H1 (cell line): Measurements from ENCODE around the gene CNNM4. TPM values are rescaled to one million over a fixed set of nuclear protein-coding genes. Genes with fewer than 3 reads are reported as not detected.

Experiments
- CTCF ChIA-PET: fragments of 300-600 bp; sonication (Branson Sonifier 250); formaldehyde crosslinking; loops from one replicate; lab custom pipeline; 2021; ENCODE audit not compliant: partially characterized antibody; lab: Charles Lee
- POLR2A ChIA-PET: fragments of 300-600 bp; sonication (Branson Sonifier 250); formaldehyde crosslinking; loops from one replicate; lab custom pipeline; 2021; ENCODE audit warnings: inconsistent platforms; ENCODE audit not compliant: partially characterized antibody; lab: Charles Lee
- DNase-seq, 2 experiments: peaks; one replicate each; pipeline versions ENCODE4 v3.0.0 to v3.0.0-alpha.2; 2010 to 2022; ENCODE audit warnings: low spot score in 2 of 2, low read depth in 1 of 2, mixed read lengths in 1 of 2
- FAIRE-seq: peaks from 2 replicates; lab custom pipeline; 2011; peaks lifted over from hg19 to GRCh38; lab: Jason Lieb, UNC
- H2AFZ ChIP-seq: 2 replicates; pipeline ENCODE4 v1.8.1; 2012; ENCODE audit warnings: low read length, inconsistent platforms
- H2AK5ac ChIP-seq: 2 replicates; pipeline ENCODE4 v1.6.1; 2013; ENCODE audit warnings: low read depth, low read length
- H2BK120ac ChIP-seq: replicated peaks from 2 replicates; pipeline ENCODE3; 2013; ENCODE audit warnings: low read depth, low read length, inconsistent platforms
- H2BK12ac ChIP-seq: 2 replicates; pipeline ENCODE4 v1.6.1; 2013; ENCODE audit warnings: low read depth, low read length
- H2BK15ac ChIP-seq: 2 replicates; pipeline ENCODE4 v1.6.1; 2013; ENCODE audit warnings: low read length
- H2BK20ac ChIP-seq: 2 replicates; pipeline ENCODE4 v1.6.1; 2013; ENCODE audit warnings: low read length
- H2BK5ac ChIP-seq: 2 replicates; pipeline ENCODE4 v1.6.1; 2013; ENCODE audit warnings: low read depth, low read length
- H3K14ac ChIP-seq: 2 replicates; pipeline ENCODE4 v1.6.1; 2013; ENCODE audit warnings: inconsistent platforms; ENCODE audit not compliant: insufficient read length
- H3K18ac ChIP-seq: 2 replicates; pipeline ENCODE4 v1.6.1; 2013; ENCODE audit warnings: low read length; ENCODE audit errors: extremely low read depth
- H3K23ac ChIP-seq: 2 replicates; pipeline ENCODE4 v1.6.1; 2013; ENCODE audit warnings: inconsistent platforms; ENCODE audit not compliant: insufficient read length
- H3K23me2 ChIP-seq: 2 replicates; pipeline ENCODE4 v1.6.1; 2013; ENCODE audit warnings: low read depth, low read length
- H3K27ac ChIP-seq: 2 replicates; pipeline ENCODE4 v1.6.1; 2011; ENCODE audit warnings: low read depth, low read length, inconsistent platforms
- H3K27me3 ChIP-seq, 4 experiments: replicated peaks in 1 of 4; 1 replicate in 1 of 4; 2 replicates in 3 of 4; pipeline versions ENCODE4 v1.6.1 to v1.8.1; 2011 to 2013; ENCODE audit warnings: low read length in 3 of 4, mild to moderate bottlenecking in 3 of 4, inconsistent platforms in 2 of 4, mixed read lengths in 2 of 4, moderate library complexity in 1 of 4; ENCODE audit not compliant: control insufficient read depth in 3 of 4, insufficient read depth in 3 of 4; ENCODE audit errors: extremely low read depth in 1 of 4
- H3K36me3 ChIP-seq, 4 experiments: 2 replicates each; pipeline versions ENCODE4 v1.6.1 to v1.8.1; 2011 to 2013; ENCODE audit warnings: mild to moderate bottlenecking in 4 of 4, low read length in 3 of 4, moderate library complexity in 2 of 4, control low read depth in 1 of 4, inconsistent platforms in 1 of 4; ENCODE audit not compliant: insufficient read depth in 4 of 4, control insufficient read depth in 2 of 4
- H3K4ac ChIP-seq: replicated peaks from 2 replicates; pipeline ENCODE3; 2013; ENCODE audit warnings: low read length, low read depth, mixed read lengths, inconsistent platforms; ENCODE audit not compliant: insufficient read length
- H3K4me1 ChIP-seq, 4 experiments: replicated peaks in 1 of 4; 1 replicate in 1 of 4; 2 replicates in 3 of 4; pipeline versions ENCODE4 v1.6.1 to v1.8.1; 2011 to 2013; ENCODE audit warnings: low read length in 3 of 4, inconsistent platforms in 2 of 4, mixed read lengths in 1 of 4; ENCODE audit not compliant: insufficient read depth in 4 of 4, control insufficient read depth in 3 of 4
- H3K4me2 ChIP-seq, 2 experiments: 2 replicates each; pipeline versions ENCODE4 v1.6.1 to v1.8.1; 2011 to 2013; ENCODE audit warnings: low read depth in 2 of 2, low read length in 2 of 2, control low read depth in 1 of 2, inconsistent platforms in 1 of 2, mild to moderate bottlenecking in 1 of 2; ENCODE audit not compliant: insufficient read depth in 1 of 2
- H3K4me3 ChIP-seq, 4 experiments: fragments of 200-600, 300-600 bp in 1 of 4; sonication (generic), shearing (Covaris generic), sonication (Bioruptor Twin) in 1 of 4; 2 replicates each; pipeline versions ENCODE4 v1.5.1 to v1.8.1; 2011 to 2016; ENCODE audit warnings: low read length in 4 of 4, low read depth in 3 of 4, control low read depth in 2 of 4, inconsistent platforms in 2 of 4, mild to moderate bottlenecking in 2 of 4, mixed read lengths in 1 of 4, moderate library complexity in 1 of 4; ENCODE audit not compliant: insufficient read depth in 2 of 4; ENCODE audit errors: extremely low read depth in 1 of 4
- H3K56ac ChIP-seq: replicated peaks from 2 replicates; pipeline ENCODE3; 2013; ENCODE audit warnings: low read depth, mild to moderate bottlenecking, mixed read lengths, low read length, inconsistent platforms; ENCODE audit not compliant: insufficient read length
- H3K79me1 ChIP-seq: 2 replicates; pipeline ENCODE4 v1.6.1; 2013; ENCODE audit warnings: low read depth, low read length, control low read depth
- H3K79me2 ChIP-seq, 2 experiments: 2 replicates each; pipeline versions ENCODE4 v1.6.1 to v1.8.1; 2012 to 2013; ENCODE audit warnings: low read length in 2 of 2, mild to moderate bottlenecking in 2 of 2, inconsistent platforms in 1 of 2; ENCODE audit not compliant: insufficient read depth in 2 of 2, control insufficient read depth in 1 of 2
- H3K9ac ChIP-seq, 4 experiments: replicated peaks in 1 of 4; 1 replicate in 1 of 4; 2 replicates in 3 of 4; pipeline versions ENCODE4 v1.6.1 to v1.8.1; 2011 to 2013; ENCODE audit warnings: low read depth in 3 of 4, low read length in 3 of 4, control low read depth in 2 of 4, mild to moderate bottlenecking in 2 of 4, moderate library complexity in 2 of 4, inconsistent platforms in 1 of 4; ENCODE audit errors: extremely low read depth in 1 of 4
- H3K9me3 ChIP-seq, 2 experiments: 2 replicates each; pipeline versions ENCODE4 v1.6.1 to v1.8.1; 2012 to 2013; ENCODE audit warnings: mild to moderate bottlenecking in 2 of 2, moderate library complexity in 2 of 2, control low read depth in 1 of 2, inconsistent platforms in 1 of 2, low read depth in 1 of 2, low read length in 1 of 2, mixed read lengths in 1 of 2; ENCODE audit not compliant: insufficient read depth in 2 of 2
- H4K20me1 ChIP-seq, 2 experiments: replicated peaks in 1 of 2; 2 replicates each; pipeline versions ENCODE3 to v1.8.1; 2011 to 2013; ENCODE audit warnings: inconsistent platforms in 2 of 2, low read length in 2 of 2, mild to moderate bottlenecking in 1 of 2; ENCODE audit not compliant: insufficient read depth in 2 of 2, control insufficient read depth in 1 of 2
- H4K5ac ChIP-seq: 2 replicates; pipeline ENCODE4 v1.6.1; 2013; ENCODE audit warnings: low read length, low read depth, mixed read lengths, inconsistent platforms; ENCODE audit not compliant: insufficient read length
- H4K8ac ChIP-seq: 2 replicates; pipeline ENCODE4 v1.8.0; 2013; ENCODE audit warnings: mild to moderate bottlenecking, moderate library complexity, low read length, inconsistent platforms; ENCODE audit not compliant: insufficient read depth; ENCODE audit errors: extremely low read depth
- H4K91ac ChIP-seq: replicated peaks from 2 replicates; pipeline ENCODE3; 2013; ENCODE audit warnings: low read length, mixed read lengths, inconsistent platforms; ENCODE audit not compliant: insufficient read length
- BCL11A ChIP-seq, 2 experiments: IDR thresholded peaks; one replicate each; pipeline ENCODE4 v1.6.1; 2011; ENCODE audit warnings: low read depth in 2 of 2, low read length in 2 of 2, mild to moderate bottlenecking in 2 of 2
- CBX5 ChIP-seq: fragments of 300-800, 300-1000 bp; sonication (generic); IDR thresholded peaks from 2 replicates; pipeline ENCODE4 v1.7.1; 2016; ENCODE audit warnings: antibody characterized with exemption, low read length, low read depth
- CHD2 ChIP-seq: IDR thresholded peaks from 2 replicates; pipeline ENCODE4 v1.6.1; 2012; ENCODE audit warnings: low read length, improper control_type of control experiment
- NANOG ChIP-seq: IDR thresholded peaks from 2 replicates; pipeline ENCODE4 v1.6.1; 2011; ENCODE audit warnings: low read length, low read depth, mild to moderate bottlenecking, inconsistent platforms; ENCODE audit not compliant: insufficient read depth, poor library complexity, severe bottlenecking
- POLR2A ChIP-seq, 2 experiments: IDR thresholded peaks; 1 replicate in 1 of 2; 2 replicates in 1 of 2; pipeline ENCODE4 v1.6.1; 2011; ENCODE audit warnings: low read depth in 2 of 2, low read length in 2 of 2, mild to moderate bottlenecking in 2 of 2; ENCODE audit errors: control extremely low read depth in 1 of 2
- SP1 ChIP-seq: IDR thresholded peaks from 2 replicates; pipeline ENCODE4 v1.6.1; 2011; ENCODE audit warnings: low read depth, low read length
- SRF ChIP-seq: IDR thresholded peaks from 2 replicates; pipeline ENCODE4 v1.6.1; 2011; ENCODE audit warnings: mild to moderate bottlenecking, low read depth, low read length, moderate library complexity
- TAF7 ChIP-seq: optimal IDR thresholded peaks from 2 replicates; pipeline ENCODE3; 2011; ENCODE audit warnings: low read depth, mild to moderate bottlenecking, inconsistent platforms, low read length, moderate library complexity, borderline replicate concordance
- USF2 ChIP-seq: IDR thresholded peaks from 2 replicates; pipeline ENCODE4 v1.6.1; 2011; ENCODE audit warnings: low read length, improper control_type of control experiment
- ZNF274 ChIP-seq: IDR thresholded peaks from 2 replicates; pipeline ENCODE4 v1.7.0; 2012; ENCODE audit warnings: low read length, borderline replicate concordance; ENCODE audit errors: extremely low read depth
- WGBS, 2 experiments: shearing (Covaris generic) in 1 of 2; methylation state at CpG; one replicate each; pipeline versions ENCODE4 v1.1.6 to v1.1.7; 2013 to 2015; ENCODE audit warnings: low lambda C conversion rate in 2 of 2, mixed read lengths in 2 of 2, inconsistent platforms in 1 of 2, low coverage in 1 of 2, missing lambda C conversion rate in 1 of 2; ENCODE audit not compliant: insufficient replicate concordance in 2 of 2, insufficient coverage in 1 of 2, insufficient read length in 1 of 2; ENCODE audit errors: extremely low coverage in 1 of 2, missing lambda C conversion rate in 1 of 2; 5-methylcytosine and 5-hydroxymethylcytosine counted together
- polyA plus RNA-seq, 7 experiments: library from polyadenylated mRNA; depleted of rRNA in 3 of 7; stranded (reverse) in 5 of 7; unstranded in 2 of 7; fragments of >200 nt in 5 of 7; fragments of 200-250 nt in 2 of 7; gene quantifications; 1 replicate in 5 of 7; 2 replicates in 1 of 7; 4 replicates in 1 of 7; pipeline versions ENCODE4 v1.2.1 to v1.2.3, GENCODE V29; 2011 to 2013; ENCODE audit warnings: missing spikeins in 2 of 7, mixed read lengths in 2 of 7
- total RNA-seq: library from RNA; stranded (reverse); fragmentation: NEBNext Ultra II Directional; extraction: Animal tissue kit (Norgen Biotek cat#: 25700); gene quantifications from 2 replicates; pipeline ENCODE4 v1.2.1, GENCODE V29; 2021

CNNM4 gene
- total and polyA plus RNA-seq, 2 of the 8 experiments (the other 6 are each of a cell fraction or from before 2014, with no cell fraction given), result 10.3 to 11.0 TPM

GRCh38 chr2:96763511-96764252 lies 3.0 kb downstream of the CNNM4 start:
- Histone ChIP-seq H4K91ac (no peak overlapping the region), H3K56ac (no peak overlapping the region), H3K18ac (peak overlapping the region; percentile 65; the same call in 1 of the 2 replicates), H4K5ac (peak overlapping the region; percentile 16), H3K36me3 (no peaks in the 10 kb centered on the region), H3K23me2 (peaks cover 11% of the 10 kb centered on the region), H2AFZ (no peak overlapping the region), H3K79me1 (peaks cover 8% of the 10 kb centered on the region; the same call in 1 of the 2 replicates), H3K9me3 (no peaks in the 10 kb centered on the region), H2BK120ac (no peak overlapping the region), H4K8ac (no peak overlapping the region), H3K4me2 (peak overlapping the region; percentile 78 to 79), H2BK15ac (peak overlapping the region; percentile 88; the same call in 1 of the 2 replicates), H3K14ac (no peak overlapping the region), H2AK5ac (0 out of 2 replicates have a peak overlapping the region, but pooled peaks have one; percentile 26), H4K20me1 (peaks cover 0 to 12% of the 10 kb centered on the region in 2 experiments), H3K4me3 (peak overlapping the region; percentile 35 to 63 (median 47)), H3K27ac (no peak overlapping the region; the same call in 1 of the 2 replicates), H3K79me2 (peaks cover 0 to 21% of the 10 kb centered on the region in 2 experiments; a peak in 1 of 4 replicates), H2BK5ac (no peak overlapping the region), H3K4ac (peak overlapping the region; percentile 72), H3K9ac (peak overlapping the region in 1 of 4 experiments; percentile 1; a peak in 1 of 7 replicates), H2BK20ac (0 out of 2 replicates have a peak overlapping the region, but pooled peaks have one; percentile 3), H2BK12ac (peak overlapping the region; percentile 72), H3K23ac (no peak overlapping the region), H3K4me1 (peaks cover 11 to 36% (median 26%) of the 10 kb centered on the region in 4 experiments), H3K27me3 (peaks cover 0 to 8% (median 4%) of the 10 kb centered on the region in 4 experiments; a peak in 2 of 7 replicates)
- ChIA-PET POLR2A (interaction anchor here (0.6 to 2.7 kb wide), 8 partner anchors 10 to 230 kb away, joined by 3 to 11 read pairs (median 4); partner anchors contain the start of gene CNNM3), CTCF (interaction anchor here (0.8 to 6.8 kb wide), 21 partner anchors 13 to 170 kb away, joined by 3 to 64 read pairs (median 5); partner anchors contain the start of gene ANKRD39)
- WGBS, 2 experiments, result 31% methylated on average over 7 of the region's 7 CpGs; no CpG with 5 or more reads in 1 of the 2 experiments
- DNase-seq (peak in 1 of 2 experiments; percentile 62), FAIRE-seq (no peak)
- TF ChIP-seq CHD2 (no peak), CBX5 (no peak), USF2 (no peak), TAF7 (no peak), SP1 (no peak), SRF (no peak), BCL11A (IDR thresholded peaks at IDR 0.05; ENCODE audit: low read depth in 2 of 2, low read length in 2 of 2) (no peak), POLR2A (IDR thresholded peaks at IDR 0.05; ENCODE audit: control extremely low read depth in 1 of 2, low read depth in 2 of 2, low read length in 2 of 2) (no peak), ZNF274 (no peak), NANOG (no peak)
